GM20000 (cell line): ENCODE data around the gene RND3.
A peak's percentile ranks its signal among the peaks of the same experiment; 100 is the strongest.

ENCODE experiments used
- DNase-seq: peaks from one replicate; pipeline ENCODE4 v3.0.0; 2012; ENCODE audit warnings: low spot score
- CTCF ChIP-seq: IDR thresholded peaks from 2 replicates; pipeline ENCODE4 v1.5.1; 2012; ENCODE audit warnings: mild to moderate bottlenecking, control low read depth; ENCODE audit errors: extremely low read depth, missing control alignments

The RND3 gene

GRCh38 chr2:150487537-150488429 is at the start of gene RND3:
TSS of gene RND3 (minus strand) at chr2:150487667. CDS start at chr2:150487417, 250 bp downstream.
- peak; percentile 76 for DNase-seq
- TF ChIP-seq CTCF, result peak; percentile 57

DNA sequence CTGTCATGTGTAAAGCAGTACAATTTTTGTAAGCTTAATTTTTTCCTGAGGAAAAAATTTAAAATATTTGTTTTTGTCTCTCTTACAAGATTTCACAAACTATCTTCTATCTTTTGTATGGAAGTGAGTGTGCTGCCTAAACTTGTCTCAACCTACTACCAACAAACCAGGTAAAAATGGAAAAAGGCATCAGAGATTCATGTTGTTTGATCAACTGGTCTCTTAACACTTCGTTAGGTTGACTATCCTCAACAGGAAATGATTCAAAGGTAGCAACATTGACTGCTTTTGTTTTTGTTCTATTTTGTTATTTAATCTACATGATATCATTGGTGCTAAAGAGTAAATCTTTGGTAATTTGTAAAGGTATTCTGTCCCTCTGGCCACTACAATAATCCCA is 47.7 kb upstream of the RND3 start:
- no peak for DNase-seq
- TF ChIP-seq CTCF, result no peak

DNA sequence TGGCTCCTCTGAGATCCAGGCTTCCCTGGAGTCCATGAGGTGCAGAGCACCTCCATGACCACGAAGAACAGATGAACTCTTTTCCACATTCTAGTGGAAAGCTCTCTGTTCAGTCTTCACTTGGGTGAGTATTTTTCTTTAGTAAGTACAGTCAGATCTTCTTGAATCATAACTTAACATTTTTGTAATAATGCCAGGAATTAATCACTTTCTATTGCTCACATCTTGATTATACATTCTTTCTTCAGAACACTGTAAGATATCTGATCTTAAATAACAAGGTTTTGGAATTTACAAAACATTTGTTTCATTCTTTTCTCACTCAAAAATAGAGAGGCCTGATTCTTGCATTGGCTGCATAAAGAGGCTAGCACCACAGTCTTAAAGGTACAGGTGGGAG is 45.4 kb upstream of the RND3 start:
- TF ChIP-seq CTCF, result no peak
- DNase-seq, result no peak

GRCh38 chr2:150532020-150532419 is 44.6 kb upstream of the RND3 start:
- TF ChIP-seq CTCF, result no peak

GRCh38 chr2:150531591-150531990 is 44.1 kb upstream of the RND3 start:
- no peak for TF ChIP-seq CTCF
- no peak for DNase-seq

More at GRCh38 chr2:150532020-150532419, 44.6 kb upstream of the RND3 start:
- DNase-seq, result no peak

DNA sequence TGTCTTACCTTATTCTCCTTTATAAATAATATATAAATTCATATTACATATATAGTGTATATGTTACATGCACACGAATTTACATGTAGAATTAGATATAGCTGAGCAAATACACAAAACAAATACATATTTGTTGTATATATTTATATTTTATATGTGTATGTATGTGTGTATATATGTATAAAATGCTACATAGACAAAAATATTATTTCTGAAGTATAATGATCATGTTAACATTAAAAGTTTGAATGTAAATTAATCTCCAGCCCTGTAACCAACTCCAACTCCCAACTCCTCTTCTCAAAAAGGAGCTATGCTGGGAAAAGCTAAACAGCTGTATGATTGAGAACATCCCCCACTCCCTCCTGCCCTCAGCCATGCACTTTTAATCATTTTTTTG is 42.7 kb upstream of the RND3 start:
- no peak for DNase-seq
- no peak for TF ChIP-seq CTCF
